ENCODE data around the gene RIPK1.

Gene RIPK1

GRCh38 chr6:3088446-3088845 lies 20.2 kb downstream of the RIPK1 start:
- no peak for TF ChIP-seq CSDC2 (CRISPR knock-in tag; IDR thresholded peaks at IDR 0.05)
- TF ChIP-seq ZC3H10 (CRISPR knock-in tag; IDR thresholded peaks at IDR 0.05): no peak
- TF ChIP-seq ISL1 (CRISPR knock-in tag; IDR thresholded peaks at IDR 0.05): no peak
- no peak for TF ChIP-seq ZNF565 (CRISPR knock-in tag; conservative IDR thresholded peaks at IDR 0.05; ENCODE audit: low read depth)
- no peak for TF ChIP-seq BACH2 (CRISPR knock-in tag; IDR thresholded peaks at IDR 0.05; ENCODE audit: borderline replicate concordance)
- TF ChIP-seq RARB (CRISPR knock-in tag; IDR thresholded peaks at IDR 0.05): no peak
- TF ChIP-seq TCF4 (CRISPR knock-in tag; IDR thresholded peaks at IDR 0.05; ENCODE audit: borderline replicate concordance): no peak
- TF ChIP-seq ZFP30 (CRISPR knock-in tag; IDR thresholded peaks at IDR 0.05): no peak
- TF ChIP-seq, protein P1, sequence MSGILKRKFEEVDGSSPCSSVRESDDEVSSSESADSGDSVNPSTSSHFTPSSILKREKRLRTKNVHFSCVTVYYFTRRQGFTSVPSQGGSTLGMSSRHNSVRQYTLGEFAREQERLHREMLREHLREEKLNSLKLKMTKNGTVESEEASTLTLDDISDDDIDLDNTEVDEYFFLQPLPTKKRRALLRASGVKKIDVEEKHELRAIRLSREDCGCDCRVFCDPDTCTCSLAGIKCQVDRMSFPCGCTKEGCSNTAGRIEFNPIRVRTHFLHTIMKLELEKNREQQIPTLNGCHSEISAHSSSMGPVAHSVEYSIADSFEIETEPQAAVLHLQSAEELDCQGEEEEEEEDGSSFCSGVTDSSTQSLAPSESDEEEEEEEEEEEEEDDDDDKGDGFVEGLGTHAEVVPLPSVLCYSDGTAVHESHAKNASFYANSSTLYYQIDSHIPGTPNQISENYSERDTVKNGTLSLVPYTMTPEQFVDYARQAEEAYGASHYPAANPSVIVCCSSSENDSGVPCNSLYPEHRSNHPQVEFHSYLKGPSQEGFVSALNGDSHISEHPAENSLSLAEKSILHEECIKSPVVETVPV (CRISPR knock-in tag; IDR thresholded peaks at IDR 0.05): no peak
- TF ChIP-seq SNAI2 (CRISPR knock-in tag; IDR thresholded peaks at IDR 0.05): no peak
- TF ChIP-seq, protein P2, sequence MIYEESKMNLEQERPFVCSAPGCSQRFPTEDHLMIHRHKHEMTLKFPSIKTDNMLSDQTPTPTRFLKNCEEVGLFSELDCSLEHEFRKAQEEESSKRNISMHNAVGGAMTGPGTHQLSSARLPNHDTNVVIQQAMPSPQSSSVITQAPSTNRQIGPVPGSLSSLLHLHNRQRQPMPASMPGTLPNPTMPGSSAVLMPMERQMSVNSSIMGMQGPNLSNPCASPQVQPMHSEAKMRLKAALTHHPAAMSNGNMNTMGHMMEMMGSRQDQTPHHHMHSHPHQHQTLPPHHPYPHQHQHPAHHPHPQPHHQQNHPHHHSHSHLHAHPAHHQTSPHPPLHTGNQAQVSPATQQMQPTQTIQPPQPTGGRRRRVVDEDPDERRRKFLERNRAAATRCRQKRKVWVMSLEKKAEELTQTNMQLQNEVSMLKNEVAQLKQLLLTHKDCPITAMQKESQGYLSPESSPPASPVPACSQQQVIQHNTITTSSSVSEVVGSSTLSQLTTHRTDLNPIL (CRISPR knock-in tag; IDR thresholded peaks at IDR 0.05; ENCODE audit: low read depth): no peak
- TF ChIP-seq, protein P3, sequence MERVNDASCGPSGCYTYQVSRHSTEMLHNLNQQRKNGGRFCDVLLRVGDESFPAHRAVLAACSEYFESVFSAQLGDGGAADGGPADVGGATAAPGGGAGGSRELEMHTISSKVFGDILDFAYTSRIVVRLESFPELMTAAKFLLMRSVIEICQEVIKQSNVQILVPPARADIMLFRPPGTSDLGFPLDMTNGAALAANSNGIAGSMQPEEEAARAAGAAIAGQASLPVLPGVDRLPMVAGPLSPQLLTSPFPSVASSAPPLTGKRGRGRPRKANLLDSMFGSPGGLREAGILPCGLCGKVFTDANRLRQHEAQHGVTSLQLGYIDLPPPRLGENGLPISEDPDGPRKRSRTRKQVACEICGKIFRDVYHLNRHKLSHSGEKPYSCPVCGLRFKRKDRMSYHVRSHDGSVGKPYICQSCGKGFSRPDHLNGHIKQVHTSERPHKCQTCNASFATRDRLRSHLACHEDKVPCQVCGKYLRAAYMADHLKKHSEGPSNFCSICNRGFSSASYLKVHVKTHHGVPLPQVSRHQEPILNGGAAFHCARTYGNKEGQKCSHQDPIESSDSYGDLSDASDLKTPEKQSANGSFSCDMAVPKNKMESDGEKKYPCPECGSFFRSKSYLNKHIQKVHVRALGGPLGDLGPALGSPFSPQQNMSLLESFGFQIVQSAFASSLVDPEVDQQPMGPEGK (CRISPR knock-in tag; IDR thresholded peaks at IDR 0.05; ENCODE audit: borderline replicate concordance): no peak
- TF ChIP-seq ARNTL (CRISPR knock-in tag; IDR thresholded peaks at IDR 0.05; ENCODE audit: borderline replicate concordance, low read depth): no peak
- no peak for TF ChIP-seq ZNF70 (CRISPR knock-in tag; IDR thresholded peaks at IDR 0.05)
- no peak for TF ChIP-seq TOX (CRISPR knock-in tag; IDR thresholded peaks at IDR 0.05; ENCODE audit: borderline replicate concordance)
- TF ChIP-seq ESRRG (CRISPR knock-in tag; IDR thresholded peaks at IDR 0.05): no peak
- TF ChIP-seq, protein P4, sequence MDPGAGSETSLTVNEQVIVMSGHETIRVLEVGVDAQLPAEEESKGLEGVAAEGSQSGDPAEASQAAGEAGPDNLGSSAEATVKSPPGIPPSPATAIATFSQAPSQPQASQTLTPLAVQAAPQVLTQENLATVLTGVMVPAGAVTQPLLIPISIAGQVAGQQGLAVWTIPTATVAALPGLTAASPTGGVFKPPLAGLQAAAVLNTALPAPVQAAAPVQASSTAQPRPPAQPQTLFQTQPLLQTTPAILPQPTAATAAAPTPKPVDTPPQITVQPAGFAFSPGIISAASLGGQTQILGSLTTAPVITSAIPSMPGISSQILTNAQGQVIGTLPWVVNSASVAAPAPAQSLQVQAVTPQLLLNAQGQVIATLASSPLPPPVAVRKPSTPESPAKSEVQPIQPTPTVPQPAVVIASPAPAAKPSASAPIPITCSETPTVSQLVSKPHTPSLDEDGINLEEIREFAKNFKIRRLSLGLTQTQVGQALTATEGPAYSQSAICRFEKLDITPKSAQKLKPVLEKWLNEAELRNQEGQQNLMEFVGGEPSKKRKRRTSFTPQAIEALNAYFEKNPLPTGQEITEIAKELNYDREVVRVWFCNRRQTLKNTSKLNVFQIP (CRISPR knock-in tag; IDR thresholded peaks at IDR 0.05; ENCODE audit: borderline replicate concordance, low read depth): no peak
- no peak for TF ChIP-seq ZFP3 (CRISPR knock-in tag; IDR thresholded peaks at IDR 0.05)
- TF ChIP-seq OSR1 (CRISPR knock-in tag; IDR thresholded peaks at IDR 0.05): no peak
- TF ChIP-seq ZNF8 (CRISPR knock-in tag; IDR thresholded peaks at IDR 0.05): no peak
- ATAC-seq: peak; percentile 44

DNA sequence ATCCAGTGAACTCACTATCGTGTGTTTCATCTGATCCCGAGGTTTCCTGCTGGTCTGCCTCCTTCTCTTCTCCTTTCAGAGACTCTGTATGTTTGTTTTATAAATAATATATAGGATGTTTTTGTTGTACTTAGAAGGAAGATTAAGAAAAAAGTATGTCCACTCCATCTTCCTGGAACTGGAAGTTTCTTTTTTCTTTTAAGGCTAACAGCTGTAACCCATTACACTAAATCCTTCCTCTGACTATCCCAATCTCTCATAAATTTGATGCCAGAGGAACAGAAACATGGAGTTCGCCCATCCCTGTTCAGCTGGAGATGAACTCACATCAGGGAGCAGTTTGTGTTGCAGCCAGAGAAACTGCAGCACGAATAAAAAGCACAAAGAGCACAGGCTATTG lies 20.7 kb downstream of the RIPK1 start:
- no peak; the same call in 2 of the 3 replicates for ATAC-seq
- TF ChIP-seq ZFP30 (CRISPR knock-in tag; IDR thresholded peaks at IDR 0.05) (no peak), RARB (CRISPR knock-in tag; IDR thresholded peaks at IDR 0.05) (no peak), CSDC2 (CRISPR knock-in tag; IDR thresholded peaks at IDR 0.05) (no peak), ISL1 (CRISPR knock-in tag; IDR thresholded peaks at IDR 0.05) (no peak), ZNF8 (CRISPR knock-in tag; IDR thresholded peaks at IDR 0.05) (no peak)
- TF ChIP-seq, protein P4 (CRISPR knock-in tag; IDR thresholded peaks at IDR 0.05; ENCODE audit: borderline replicate concordance, low read depth): no peak
- TF ChIP-seq, protein P5, sequence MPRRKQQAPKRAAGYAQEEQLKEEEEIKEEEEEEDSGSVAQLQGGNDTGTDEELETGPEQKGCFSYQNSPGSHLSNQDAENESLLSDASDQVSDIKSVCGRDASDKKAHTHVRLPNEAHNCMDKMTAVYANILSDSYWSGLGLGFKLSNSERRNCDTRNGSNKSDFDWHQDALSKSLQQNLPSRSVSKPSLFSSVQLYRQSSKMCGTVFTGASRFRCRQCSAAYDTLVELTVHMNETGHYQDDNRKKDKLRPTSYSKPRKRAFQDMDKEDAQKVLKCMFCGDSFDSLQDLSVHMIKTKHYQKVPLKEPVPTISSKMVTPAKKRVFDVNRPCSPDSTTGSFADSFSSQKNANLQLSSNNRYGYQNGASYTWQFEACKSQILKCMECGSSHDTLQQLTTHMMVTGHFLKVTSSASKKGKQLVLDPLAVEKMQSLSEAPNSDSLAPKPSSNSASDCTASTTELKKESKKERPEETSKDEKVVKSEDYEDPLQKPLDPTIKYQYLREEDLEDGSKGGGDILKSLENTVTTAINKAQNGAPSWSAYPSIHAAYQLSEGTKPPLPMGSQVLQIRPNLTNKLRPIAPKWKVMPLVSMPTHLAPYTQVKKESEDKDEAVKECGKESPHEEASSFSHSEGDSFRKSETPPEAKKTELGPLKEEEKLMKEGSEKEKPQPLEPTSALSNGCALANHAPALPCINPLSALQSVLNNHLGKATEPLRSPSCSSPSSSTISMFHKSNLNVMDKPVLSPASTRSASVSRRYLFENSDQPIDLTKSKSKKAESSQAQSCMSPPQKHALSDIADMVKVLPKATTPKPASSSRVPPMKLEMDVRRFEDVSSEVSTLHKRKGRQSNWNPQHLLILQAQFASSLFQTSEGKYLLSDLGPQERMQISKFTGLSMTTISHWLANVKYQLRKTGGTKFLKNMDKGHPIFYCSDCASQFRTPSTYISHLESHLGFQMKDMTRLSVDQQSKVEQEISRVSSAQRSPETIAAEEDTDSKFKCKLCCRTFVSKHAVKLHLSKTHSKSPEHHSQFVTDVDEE (CRISPR knock-in tag; IDR thresholded peaks at IDR 0.05): no peak
